ENCODE data around the gene NEMP1. TPM values are rescaled to one million over a fixed set of nuclear protein-coding genes. Genes with fewer than 3 reads are reported as not detected.

Gene NEMP1
- total RNA-seq, 1 donor = 6.5 TPM

DNA sequence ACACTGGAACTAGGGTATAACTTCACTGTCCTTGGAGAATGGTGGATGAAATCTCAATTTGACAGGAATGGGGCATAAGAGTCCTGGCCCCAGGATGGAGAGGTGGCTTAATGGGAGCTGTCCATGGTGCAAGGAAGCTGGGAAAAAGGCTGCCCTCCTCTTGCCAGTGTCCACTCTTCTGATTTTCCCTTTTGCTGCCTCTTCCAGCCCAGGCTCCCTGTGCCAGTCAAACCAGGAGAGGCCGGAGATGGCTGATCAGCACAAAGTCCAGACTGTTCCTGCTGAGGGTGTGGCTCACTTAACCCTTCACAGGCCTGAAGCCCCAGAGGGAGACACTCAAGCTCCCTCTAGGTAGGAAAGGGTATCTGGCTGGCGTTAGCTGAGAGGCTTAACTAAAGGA, 28.7 kb downstream of the NEMP1 start, which contains the start of gene MYO1A:
MYO1A (minus strand) TSS at position 240 of the 400 bp plus-strand sequence. CDS start 1,806 bp downstream, outside the sequence.
- TF ChIP-seq CTCF (IDR thresholded peaks at IDR 0.05; ENCODE audit: extremely low read depth, low read depth, low read length) = no peak
- Histone ChIP-seq H3K4me1 (ENCODE audit: insufficient read depth, low read length) (peaks cover 10% of the 10 kb centered on the region), H3K27me3 (ENCODE audit: insufficient read depth, low read length) (peaks cover 7% of the 10 kb centered on the region), H3K27ac (ENCODE audit: low read depth, low read length) (no peak within 1 kb of the TSS), H3K79me2 (ENCODE audit: insufficient read depth, low read length) (no peaks in the 10 kb centered on the region), H3K4me2 (ENCODE audit: insufficient read depth, low read length) (no peak within 1 kb of the TSS), H3K36me3 (ENCODE audit: insufficient read depth, low read length) (no peaks in the 10 kb centered on the region), H3K4me3 (ENCODE audit: insufficient read depth, low read length) (no peak within 1 kb of the TSS), H4K20me1 (ENCODE audit: insufficient read depth, low read length) (no peaks in the 10 kb centered on the region), H2AFZ (ENCODE audit: low read length) (no peak within 1 kb of the TSS), H3K9me3 (ENCODE audit: low read depth, low read length) (no peaks in the 10 kb centered on the region)
- DNase-seq (ENCODE audit: insufficient read length, low spot score, missing footprints) = no peak

GRCh38 chr12:57049119-57049446, 29.5 kb downstream of the NEMP1 start:
- peaks cover 7% of the 10 kb centered on the region for H3K27me3 ChIP-seq (ENCODE audit: insufficient read depth, low read length)
- H3K36me3 ChIP-seq (ENCODE audit: insufficient read depth, low read length) = no peaks in the 10 kb centered on the region
- TF ChIP-seq CTCF (IDR thresholded peaks at IDR 0.05; ENCODE audit: extremely low read depth, low read depth, low read length) = no peak
- H3K4me2 ChIP-seq (ENCODE audit: insufficient read depth, low read length) = no peak overlapping the region
- H3K4me1 ChIP-seq (ENCODE audit: insufficient read depth, low read length) = peaks cover 10% of the 10 kb centered on the region
- H3K9me3 ChIP-seq (ENCODE audit: low read depth, low read length) = no peaks in the 10 kb centered on the region
- H3K4me3 ChIP-seq (ENCODE audit: insufficient read depth, low read length) = no peak overlapping the region
- H3K27ac ChIP-seq (ENCODE audit: low read depth, low read length) = no peak overlapping the region
- DNase-seq (ENCODE audit: insufficient read length, low spot score, missing footprints) = no peak
- H2AFZ ChIP-seq (ENCODE audit: low read length) = no peak overlapping the region
- no peaks in the 10 kb centered on the region for H4K20me1 ChIP-seq (ENCODE audit: insufficient read depth, low read length)
- H3K79me2 ChIP-seq (ENCODE audit: insufficient read depth, low read length) = no peaks in the 10 kb centered on the region

DNA sequence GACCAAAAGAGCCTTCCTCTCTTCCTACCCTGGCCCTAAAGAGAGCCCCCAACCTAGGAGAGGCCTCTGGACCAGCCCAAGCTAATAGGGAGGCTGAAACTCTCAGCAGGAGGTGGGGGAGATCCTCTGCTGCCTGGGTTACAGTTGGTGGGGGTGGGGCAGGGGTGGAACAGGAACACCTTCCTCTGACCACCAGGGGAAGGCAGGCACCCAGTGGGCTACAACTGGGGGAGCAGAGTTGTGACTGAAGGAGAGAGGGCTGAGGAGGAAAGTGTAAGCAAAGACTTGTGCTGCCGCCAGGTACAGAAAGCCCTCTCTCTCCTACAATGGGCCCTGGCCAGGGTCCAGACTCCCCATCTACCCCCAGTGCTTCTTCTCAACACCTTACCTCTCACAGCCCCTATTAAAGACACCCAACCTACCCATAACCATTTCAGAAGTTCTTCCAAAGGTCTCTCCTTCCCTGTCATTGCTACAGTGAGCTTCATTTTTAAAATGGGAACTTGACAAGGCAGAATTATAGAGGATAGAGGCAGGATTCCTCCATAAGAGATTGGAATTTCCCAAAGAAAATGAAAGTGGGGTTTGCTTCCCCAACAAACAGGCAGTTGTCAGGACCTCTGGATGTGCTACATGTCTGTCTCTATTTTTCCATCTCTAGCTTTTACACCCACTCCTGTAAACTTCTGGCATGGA, 30.0 kb downstream of the NEMP1 start:
- H3K27ac ChIP-seq (ENCODE audit: low read depth, low read length) = no peak overlapping the region
- no peak for DNase-seq (ENCODE audit: insufficient read length, low spot score, missing footprints)
- no peaks in the 10 kb centered on the region for H3K79me2 ChIP-seq (ENCODE audit: insufficient read depth, low read length)
- H4K20me1 ChIP-seq (ENCODE audit: insufficient read depth, low read length) = no peaks in the 10 kb centered on the region
- H3K4me3 ChIP-seq (ENCODE audit: insufficient read depth, low read length) = no peak overlapping the region
- peaks cover 9% of the 10 kb centered on the region for H3K27me3 ChIP-seq (ENCODE audit: insufficient read depth, low read length)
- no peak for TF ChIP-seq CTCF (IDR thresholded peaks at IDR 0.05; ENCODE audit: extremely low read depth, low read depth, low read length)
- H3K4me2 ChIP-seq (ENCODE audit: insufficient read depth, low read length) = no peak overlapping the region
- no peaks in the 10 kb centered on the region for H3K36me3 ChIP-seq (ENCODE audit: insufficient read depth, low read length)
- no peaks in the 10 kb centered on the region for H3K9me3 ChIP-seq (ENCODE audit: low read depth, low read length)
- H2AFZ ChIP-seq (ENCODE audit: low read length) = no peak overlapping the region
- peaks cover 10% of the 10 kb centered on the region for H3K4me1 ChIP-seq (ENCODE audit: insufficient read depth, low read length)

- no peak overlapping the region for H2AFZ ChIP-seq (ENCODE audit: low read length)
- peaks cover 13% of the 10 kb centered on the region for H3K27me3 ChIP-seq (ENCODE audit: insufficient read depth, low read length)
- H3K4me3 ChIP-seq (ENCODE audit: insufficient read depth, low read length) = no peak overlapping the region
- no peak overlapping the region for H3K27ac ChIP-seq (ENCODE audit: low read depth, low read length)
- no peaks in the 10 kb centered on the region for H3K79me2 ChIP-seq (ENCODE audit: insufficient read depth, low read length)
- H4K20me1 ChIP-seq (ENCODE audit: insufficient read depth, low read length) = no peaks in the 10 kb centered on the region
- no peak for TF ChIP-seq CTCF (IDR thresholded peaks at IDR 0.05; ENCODE audit: extremely low read depth, low read depth, low read length)
- no peak overlapping the region for H3K4me2 ChIP-seq (ENCODE audit: insufficient read depth, low read length)
- H3K36me3 ChIP-seq (ENCODE audit: insufficient read depth, low read length) = no peaks in the 10 kb centered on the region
- no peaks in the 10 kb centered on the region for H3K9me3 ChIP-seq (ENCODE audit: low read depth, low read length)
- DNase-seq (ENCODE audit: insufficient read length, low spot score, missing footprints) = no peak
- H3K4me1 ChIP-seq (ENCODE audit: insufficient read depth, low read length) = peaks cover 10% of the 10 kb centered on the region
Observed at GRCh38 chr12:57047981-57048380, 30.6 kb downstream of the NEMP1 start.
